Naive thymus-derived CD8-positive, alpha-beta T cell (primary cell): Measurements from ENCODE around the gene ZNF648. TPM values are rescaled to one million over a fixed set of nuclear protein-coding genes. Genes with fewer than 3 reads are reported as not detected.
A peak's percentile ranks its signal among the peaks of the same experiment; 100 is the strongest.

Experiments
- ATAC-seq, 2 donors: fragments of 150-1000 bp; cut with Tn5 transposase in 1 of 2; sonication (Bioruptor Pico), chemical (Tn5 transposase) in 1 of 2; 1 replicate in 1 of 2; 2 replicates in 1 of 2; pipeline ENCODE4 v1.10.0; 2021; ENCODE audit warnings: mild to moderate bottlenecking in 2 of 2, moderate library complexity in 2 of 2
- POLR2A ChIA-PET: fragments of 350-600 bp; sonication (Branson Sonifier 250); formaldehyde crosslinking; loops from one replicate; lab custom pipeline; 2021; ENCODE audit warnings: antibody characterized with exemption; lab: Charles Lee
- DNase-seq, 10 donors: peaks; one replicate each; pipeline versions ENCODE4 v3.0.0 to v3.0.0-alpha.2; 2020 to 2022
- H3K27ac Mint-ChIP-seq, 10 donors: one replicate each; pipeline ENCODE4 v1.8.0; 2020 to 2022; ENCODE audit warnings: mild to moderate bottlenecking in 10 of 10, mixed read lengths in 10 of 10, moderate library complexity in 4 of 10, inconsistent platforms in 1 of 10
- H3K27me3 Mint-ChIP-seq, 5 donors: one replicate each; pipeline ENCODE4 v1.8.0; 2021 to 2022; ENCODE audit warnings: mixed read lengths in 5 of 5
- H3K36me3 Mint-ChIP-seq, 3 donors: one replicate each; pipeline ENCODE4 v1.8.0; 2020 to 2022; ENCODE audit warnings: mixed read lengths in 3 of 3, mild to moderate bottlenecking in 2 of 3, inconsistent platforms in 1 of 3
- H3K4me1 Mint-ChIP-seq, 4 donors: one replicate each; pipeline ENCODE4 v1.8.0; 2021 to 2022; ENCODE audit warnings: mixed read lengths in 4 of 4
- H3K4me3 Mint-ChIP-seq, 10 donors: one replicate each; pipeline ENCODE4 v1.8.0; 2020 to 2022; ENCODE audit warnings: mild to moderate bottlenecking in 10 of 10, mixed read lengths in 10 of 10, moderate library complexity in 6 of 10, inconsistent platforms in 1 of 10
- H3K9me3 Mint-ChIP-seq, 9 donors: one replicate each; pipeline ENCODE4 v1.8.0; 2020 to 2022; ENCODE audit warnings: mixed read lengths in 9 of 9, mild to moderate bottlenecking in 3 of 9, inconsistent platforms in 1 of 9, moderate library complexity in 1 of 9
- polyA plus RNA-seq, 3 donors: library from polyadenylated mRNA; unstranded; fragments of 300-500 nt; fragmentation: Illumina TruSeq; gene quantifications; one replicate each; pipeline ENCODE4 v1.2.3, GENCODE V29; 2021
- total RNA-seq, 8 experiments: library from RNA in 2 of 8; stranded (reverse) in 2 of 8; gene quantifications; one replicate each; pipeline ENCODE4 v1.2.3 and lab custom pipeline; 2021 to 2026

Gene ZNF648
- total and polyA plus RNA-seq, 5 experiments from 2014 or later = not detected

GRCh38 chr1:182087719-182088350 is 26.3 kb upstream of the ZNF648 start:
- Mint-ChIP-seq H3K4me3 (peak overlapping the region in 6 of 10 donors; percentile 7 to 45 (median 29)), H3K4me1 (peaks cover 18 to 42% (median 32%) of the 10 kb centered on the region in 4 donors), H3K36me3 (no peaks in the 10 kb centered on the region), H3K27me3 (no peaks in the 10 kb centered on the region), H3K27ac (peak overlapping the region in 9 of 10 donors; percentile 36 to 87 (median 74)), H3K9me3 (no peaks in the 10 kb centered on the region)
- POLR2A ChIA-PET = interaction anchor here (0.6 to 1.0 kb wide), 2 partner anchors 26 to 47 kb away, joined by 3 read pairs; no protein-coding TSS in a partner anchor
- ATAC-seq (no peak), DNase-seq (no peak)

GRCh38 chr1:182087304-182087703 is 25.8 kb upstream of the ZNF648 start:
- POLR2A ChIA-PET = interaction anchor here (0.6 to 1.0 kb wide), 2 partner anchors 26 to 48 kb away, joined by 3 read pairs; no protein-coding TSS in a partner anchor

GRCh38 chr1:182086620-182087019 is 25.1 kb upstream of the ZNF648 start:
- H3K27ac Mint-ChIP-seq = peak overlapping the region; percentile 16 to 87 (median 67)
- peaks cover 18 to 42% (median 32%) of the 10 kb centered on the region in 4 donors for H3K4me1 Mint-ChIP-seq
- ATAC-seq (no peak), DNase-seq (no peak)
- no peaks in the 10 kb centered on the region for H3K27me3 Mint-ChIP-seq
- no peaks in the 10 kb centered on the region for H3K36me3 Mint-ChIP-seq
- H3K4me3 Mint-ChIP-seq = peak overlapping the region in 4 of 10 donors; percentile 18 to 35 (median 22)
- H3K9me3 Mint-ChIP-seq = no peaks in the 10 kb centered on the region
- POLR2A ChIA-PET = no interaction called here

More at GRCh38 chr1:182087304-182087703, 25.8 kb upstream of the ZNF648 start:
- Mint-ChIP-seq H3K4me3 (peak overlapping the region in 6 of 10 donors; percentile 7 to 45 (median 24)), H3K27me3 (no peaks in the 10 kb centered on the region), H3K4me1 (peaks cover 18 to 42% (median 32%) of the 10 kb centered on the region in 4 donors), H3K9me3 (no peaks in the 10 kb centered on the region), H3K36me3 (no peaks in the 10 kb centered on the region), H3K27ac (peak overlapping the region in 8 of 10 donors; percentile 43 to 87 (median 74))
- ATAC-seq (peak; percentile 37 to 52), DNase-seq (peak in 2 of 10 donors; percentile 6 to 12)

- Mint-ChIP-seq H3K4me1 (peaks cover 18 to 42% (median 32%) of the 10 kb centered on the region in 4 donors), H3K4me3 (peak overlapping the region in 1 of 10 donors; percentile 26)
- POLR2A ChIA-PET = interaction anchor here (1.1 kb wide), 1 partner anchor 60 kb away, joined by 3 read pairs; no protein-coding TSS in a partner anchor
These were observed 24.6 kb upstream of the ZNF648 start for GRCh38 chr1:182086136-182086535.

GRCh38 chr1:182085726-182086125 is 24.2 kb upstream of the ZNF648 start:
- ATAC-seq (no peak), DNase-seq (no peak)
- no peaks in the 10 kb centered on the region for H3K9me3 Mint-ChIP-seq
- peaks cover 18 to 42% (median 32%) of the 10 kb centered on the region in 4 donors for H3K4me1 Mint-ChIP-seq
- peak overlapping the region in 3 of 10 donors; percentile 46 to 76 (median 70) for H3K27ac Mint-ChIP-seq
- POLR2A ChIA-PET = interaction anchor here (1.1 to 1.8 kb wide), 2 partner anchors 60 to 306 kb away, joined by 3 to 4 read pairs; partner anchors contain the start of gene GLUL
- no peaks in the 10 kb centered on the region for H3K27me3 Mint-ChIP-seq
- no peaks in the 10 kb centered on the region for H3K36me3 Mint-ChIP-seq
- no peak overlapping the region for H3K4me3 Mint-ChIP-seq

More at GRCh38 chr1:182086136-182086535, 24.6 kb upstream of the ZNF648 start:
- Mint-ChIP-seq H3K9me3 (no peaks in the 10 kb centered on the region), H3K27ac (peak overlapping the region in 5 of 10 donors; percentile 43 to 81 (median 76)), H3K36me3 (no peaks in the 10 kb centered on the region), H3K27me3 (no peaks in the 10 kb centered on the region)
- DNase-seq = no peak
- no peak for ATAC-seq

- no peaks in the 10 kb centered on the region for H3K36me3 Mint-ChIP-seq
These were observed 23.2 kb upstream of the ZNF648 start for GRCh38 chr1:182084487-182085316.

GRCh38 chr1:182083851-182084486 is 22.5 kb upstream of the ZNF648 start:
- H3K9me3 Mint-ChIP-seq = no peaks in the 10 kb centered on the region
- H3K4me3 Mint-ChIP-seq = no peak overlapping the region
- ATAC-seq = no peak
- POLR2A ChIA-PET = interaction anchor here (1.5 to 1.8 kb wide), 2 partner anchors 308 to 313 kb away, joined by 4 to 5 read pairs; partner anchors contain the start of gene GLUL
- no peaks in the 10 kb centered on the region for H3K36me3 Mint-ChIP-seq
- no peak for DNase-seq
- H3K27me3 Mint-ChIP-seq = no peaks in the 10 kb centered on the region
- H3K27ac Mint-ChIP-seq = no peak overlapping the region
- H3K4me1 Mint-ChIP-seq = peaks cover 18 to 40% (median 31%) of the 10 kb centered on the region in 4 donors

More at GRCh38 chr1:182084487-182085316, 23.2 kb upstream of the ZNF648 start:
- peak; percentile 84 to 93 for ATAC-seq
- Mint-ChIP-seq H3K9me3 (no peaks in the 10 kb centered on the region), H3K4me1 (peaks cover 18 to 42% (median 32%) of the 10 kb centered on the region in 4 donors), H3K27me3 (no peaks in the 10 kb centered on the region), H3K27ac (peak overlapping the region in 7 of 10 donors; percentile 16 to 81 (median 52)), H3K4me3 (peak overlapping the region in 1 of 10 donors; percentile 30)
- POLR2A ChIA-PET = interaction anchor here (1.5 to 1.8 kb wide), 2 partner anchors 307 to 312 kb away, joined by 4 to 5 read pairs; partner anchors contain the start of gene GLUL
- peak; percentile 54 to 84 (median 64) for DNase-seq

- POLR2A ChIA-PET = no interaction called here
- ATAC-seq (no peak), DNase-seq (peak in 3 of 10 donors; percentile 5 to 33 (median 26))
- H3K4me1 Mint-ChIP-seq = peaks cover 6 to 13% (median 8%) of the 10 kb centered on the region in 4 donors
- H3K27me3 Mint-ChIP-seq = no peaks in the 10 kb centered on the region
- H3K4me3 Mint-ChIP-seq = no peak overlapping the region
- H3K9me3 Mint-ChIP-seq = no peaks in the 10 kb centered on the region
- no peak overlapping the region for H3K27ac Mint-ChIP-seq
- H3K36me3 Mint-ChIP-seq = no peaks in the 10 kb centered on the region
These were observed 19.6 kb upstream of the ZNF648 start for GRCh38 chr1:182080955-182081582.

GRCh38 chr1:182080040-182080439 is 18.5 kb upstream of the ZNF648 start:
- Mint-ChIP-seq H3K9me3 (no peaks in the 10 kb centered on the region), H3K36me3 (no peaks in the 10 kb centered on the region), H3K27me3 (peaks cover 0 to 1% (median 0%) of the 10 kb centered on the region in 5 donors), H3K27ac (no peak overlapping the region), H3K4me3 (no peak overlapping the region), H3K4me1 (peaks cover 5 to 7% (median 7%) of the 10 kb centered on the region in 4 donors)
- ATAC-seq (no peak), DNase-seq (no peak)
- POLR2A ChIA-PET = no interaction called here

- peaks cover 0 to 3% (median 0%) of the 10 kb centered on the region in 4 donors for H3K4me1 Mint-ChIP-seq
- POLR2A ChIA-PET = no interaction called here
These were observed 10.4 kb upstream of the ZNF648 start for GRCh38 chr1:182071924-182072323.

GRCh38 chr1:182069028-182069466 is 7.5 kb upstream of the ZNF648 start:
- POLR2A ChIA-PET = no interaction called here
- Mint-ChIP-seq H3K4me1 (peaks cover 0 to 3% (median 0%) of the 10 kb centered on the region in 4 donors), H3K9me3 (peaks cover 0 to 4% (median 0%) of the 10 kb centered on the region in 9 donors), H3K27ac (peak overlapping the region in 2 of 10 donors; percentile 11 to 24), H3K4me3 (peak overlapping the region in 1 of 10 donors; percentile 18), H3K27me3 (peaks cover 2 to 36% (median 25%) of the 10 kb centered on the region in 5 donors), H3K36me3 (no peaks in the 10 kb centered on the region)
- peak in 1 of 2 donors; percentile 43 for ATAC-seq
- peak in 1 of 10 donors; percentile 30 for DNase-seq

More at GRCh38 chr1:182071924-182072323, 10.4 kb upstream of the ZNF648 start:
- ATAC-seq (no peak), DNase-seq (no peak)
- H3K36me3 Mint-ChIP-seq = no peaks in the 10 kb centered on the region
- H3K4me3 Mint-ChIP-seq = no peak overlapping the region
- H3K9me3 Mint-ChIP-seq = no peaks in the 10 kb centered on the region
- peaks cover 0 to 22% (median 17%) of the 10 kb centered on the region in 5 donors for H3K27me3 Mint-ChIP-seq
- no peak overlapping the region for H3K27ac Mint-ChIP-seq
